GM12878 (cell line): ENCODE measurements around the gene SFXN5. TPM values are rescaled to one million over a fixed set of nuclear protein-coding genes. Genes with fewer than 3 reads are reported as not detected.
A peak's percentile ranks its signal among the peaks of the same experiment; 100 is the strongest.

Experiments
- ATAC-seq: fragments of 200-7000 bp; cut with Tn5 transposase; 3 replicates; pipeline ENCODE4 v1.9.1; 2020; ENCODE audit warnings: mild to moderate bottlenecking, moderate library complexity
- BruUV-seq: library from RNA; stranded (reverse); fragments of 400-500 nt; replicated peaks from 2 replicates; lab custom pipeline; 2021; lab: Mats Ljungman, UMichigan
- CTCF ChIA-PET: fragments of 300-600 bp; sonication (Branson Sonifier 250); formaldehyde crosslinking; extraction: SDS; loops from one replicate; lab custom pipeline; 2021; ENCODE audit warnings: inconsistent platforms; lab: Yijun Ruan, JAX
- POLR2A ChIA-PET: fragments of 350-600 bp; formaldehyde crosslinking; extraction: SDS; loops from one replicate; lab custom pipeline; 2021; ENCODE audit warnings: inconsistent platforms; lab: Charles Lee
- RAD21 ChIA-PET: fragments of 300-600 bp; sonication (Branson Sonifier 250); formaldehyde crosslinking; loops from one replicate; lab custom pipeline; 2023; ENCODE audit warnings: antibody characterized with exemption; ENCODE audit not compliant: unreplicated experiment; lab: Charles Lee
- SMC1A ChIA-PET: fragments of 300-600 bp; sonication (Branson Sonifier 250); formaldehyde crosslinking; loops from one replicate; lab custom pipeline; 2023; ENCODE audit not compliant: unreplicated experiment, uncharacterized antibody; lab: Charles Lee
- DNase-seq: peaks from one replicate; pipeline ENCODE4 v3.0.0-alpha.2; 2011; ENCODE audit warnings: low read depth, low spot score
- FAIRE-seq: peaks from 3 replicates; lab custom pipeline; 2011; peaks lifted over from hg19 to GRCh38; lab: Jason Lieb, UNC
- H2AFZ ChIP-seq: 2 replicates; pipeline ENCODE4 v1.6.0; 2011; ENCODE audit warnings: low read depth, low read length, control low read depth; ENCODE audit not compliant: control insufficient read depth
- H3K27ac ChIP-seq: 2 replicates; pipeline ENCODE4 v1.5.1; 2011; ENCODE audit warnings: control low read depth; ENCODE audit not compliant: control insufficient read depth, insufficient read depth
- H3K27me3 ChIP-seq, 2 experiments: replicated peaks in 1 of 2; 2 replicates each; pipeline versions ENCODE4 v1.6.0 to v1.6.1; 2011; ENCODE audit warnings: low read length in 1 of 2; ENCODE audit not compliant: control insufficient read depth in 2 of 2, insufficient read depth in 2 of 2
- H3K36me3 ChIP-seq, 2 experiments: 2 replicates each; pipeline ENCODE4 v1.5.1; 2011; ENCODE audit warnings: low read length in 1 of 2; ENCODE audit not compliant: control insufficient read depth in 2 of 2, insufficient read depth in 2 of 2
- H3K4me1 ChIP-seq: 2 replicates; pipeline ENCODE4 v1.6.1; 2011; ENCODE audit warnings: mild to moderate bottlenecking, low read length, moderate library complexity, mixed read lengths; ENCODE audit not compliant: control insufficient read depth, insufficient read depth
- H3K4me2 ChIP-seq: 2 replicates; pipeline ENCODE4 v1.6.0; 2011; ENCODE audit warnings: control low read depth; ENCODE audit not compliant: control insufficient read depth, insufficient read depth
- H3K4me3 ChIP-seq: fragments of 200-600 bp; sonication (generic); 2 replicates; pipeline ENCODE4 v1.5.1; 2016
- H3K79me2 ChIP-seq: 2 replicates; pipeline ENCODE4 v1.6.0; 2011; ENCODE audit warnings: low read length; ENCODE audit not compliant: control insufficient read depth, insufficient read depth
- H3K9ac ChIP-seq: 2 replicates; pipeline ENCODE4 v1.8.0; 2011; ENCODE audit warnings: low read length, control low read depth, mixed read lengths; ENCODE audit not compliant: control insufficient read depth, insufficient read depth
- H3K9me3 ChIP-seq: replicated peaks from 3 replicates; pipeline ENCODE4 v1.5.1; 2011; ENCODE audit warnings: mild to moderate bottlenecking, low read length; ENCODE audit not compliant: control insufficient read depth, insufficient read depth
- H4K20me1 ChIP-seq: 2 replicates; pipeline ENCODE4 v1.6.0; 2011; ENCODE audit not compliant: control insufficient read depth, insufficient read depth
- ASH2L ChIP-seq: fragments of 300-600, 200-600 bp; sonication (generic); IDR thresholded peaks from 2 replicates; pipeline ENCODE4 v1.6.1; 2017; ENCODE audit warnings: low read depth, mild to moderate bottlenecking, borderline replicate concordance
- ATF7 ChIP-seq: fragments of 450-650 bp; IDR thresholded peaks from 2 replicates; pipeline ENCODE4 v1.6.1; 2016; ENCODE audit warnings: low read depth, mild to moderate bottlenecking
- BCL11A ChIP-seq: IDR thresholded peaks from 2 replicates; pipeline ENCODE4 v1.6.1; 2011; ENCODE audit warnings: low read depth, low read length
- CHD2 ChIP-seq: IDR thresholded peaks from 2 replicates; pipeline ENCODE4 v1.6.1; 2011; ENCODE audit warnings: low read depth, low read length, improper control_type of control experiment, borderline replicate concordance
- CUX1 ChIP-seq: IDR thresholded peaks from 2 replicates; pipeline ENCODE4 v1.6.1; 2012; ENCODE audit warnings: improper control_type of control experiment, low read depth, low read length; ENCODE audit not compliant: insufficient replicate concordance
- GABPA ChIP-seq: IDR thresholded peaks from 2 replicates; pipeline ENCODE4 v1.6.1; 2014; ENCODE audit warnings: antibody characterized with exemption, low read depth, mild to moderate bottlenecking, inconsistent platforms
- HDAC6 ChIP-seq: fragments of 200-600 bp; sonication (generic); IDR thresholded peaks from one replicate; pipeline ENCODE4 v1.8.0; 2017; ENCODE audit warnings: antibody characterized with exemption; ENCODE audit not compliant: unreplicated experiment
- HDGF ChIP-seq: fragments of 450-650 bp; IDR thresholded peaks from 2 replicates; pipeline ENCODE4 v1.6.1; 2016; ENCODE audit warnings: antibody characterized with exemption
- IRF5 ChIP-seq: fragments of 450-650 bp; IDR thresholded peaks from 2 replicates; pipeline ENCODE4 v1.6.1; 2017; ENCODE audit warnings: borderline replicate concordance
- SUPT20H ChIP-seq: IDR thresholded peaks from 2 replicates; pipeline ENCODE4 v1.6.1; 2011; ENCODE audit warnings: low read depth, mild to moderate bottlenecking, low read length, moderate library complexity, borderline replicate concordance; ENCODE audit not compliant: control insufficient read depth
- ZNF217 ChIP-seq: fragments of 450-650 bp; IDR thresholded peaks from 2 replicates; pipeline ENCODE4 v1.6.1; 2017; ENCODE audit warnings: antibody characterized with exemption, mild to moderate bottlenecking
- ZNF622 ChIP-seq: fragments of 450-650 bp; IDR thresholded peaks from 2 replicates; pipeline ENCODE4 v1.6.1; 2017; ENCODE audit warnings: mild to moderate bottlenecking, inconsistent platforms
- WGBS: methylation state at CpG from one replicate; pipeline ENCODE4 v1.1.6; 2016; ENCODE audit warnings: low lambda C conversion rate; ENCODE audit not compliant: insufficient replicate concordance, insufficient coverage; ENCODE audit errors: missing lambda C conversion rate; 5-methylcytosine and 5-hydroxymethylcytosine counted together
- in situ Hi-C: fragments of 300-500 bp; cut with MboI; formaldehyde crosslinking; loops from 9 replicates; pipeline ENCODE4 v1.14.3; 2018; ENCODE audit warnings: mixed read lengths
- intact Hi-C: fragments of 100-400 bp; cut with micrococcal nuclease; formaldehyde crosslinking; loops from one replicate; pipeline ENCODE4 v1.14.2; 2022; ENCODE audit not compliant: unreplicated experiment
- polyA plus RNA-seq, 11 experiments: library from polyadenylated mRNA; depleted of rRNA in 4 of 11; unstranded in 6 of 11; stranded (reverse) in 5 of 11; fragments of >200 nt; fragmentation: Nextera tagmentation in 4 of 11; fragmentation: Illumina TruSeq in 1 of 11; extraction: Ambion mirVana in 4 of 11; extraction: Trizol in 1 of 11; gene quantifications; 1 replicate in 1 of 11; 2 replicates in 10 of 11; pipeline versions ENCODE4 v1.2.1 to v1.2.3, GENCODE V29; 2011 to 2016; ENCODE audit warnings: inconsistent platforms in 2 of 11, missing spikeins in 2 of 11, low read depth in 1 of 11
- total RNA-seq, 4 experiments: library from RNA; depleted of rRNA in 3 of 4; stranded (reverse); fragments of >200 nt in 3 of 4; fragmentation: Illumina TruSeq in 1 of 4; extraction: Trizol in 1 of 4; gene quantifications; 2 replicates each; pipeline versions ENCODE4 v1.2.1 to v1.2.3, GENCODE V29; 2013 to 2021
- TF ChIP-seq, protein P1 (sequence below): fragments of 450-650 bp; conservative IDR thresholded peaks from 2 replicates; pipeline ENCODE4 v1.6.1; 2017; ENCODE audit warnings: mild to moderate bottlenecking, moderate library complexity

The SFXN5 gene
- total and polyA plus RNA-seq, 10 of the 15 experiments (the other 5 are each of a cell fraction or from before 2014, with no cell fraction given), result 3.3 to 15.9 (median 11.2) TPM

GRCh38 chr2:72931280-72931910 is 140.1 kb downstream of the SFXN5 start:
- in situ Hi-C loops, result no loop called here
- Histone ChIP-seq H3K36me3 (no peaks in the 10 kb centered on the region), H2AFZ (no peak overlapping the region), H4K20me1 (no peaks in the 10 kb centered on the region; the same call in 1 of the 2 replicates), H3K9ac (no peak overlapping the region), H3K4me3 (no peak overlapping the region), H3K79me2 (no peaks in the 10 kb centered on the region), H3K9me3 (no peaks in the 10 kb centered on the region), H3K4me1 (no peaks in the 10 kb centered on the region; the same call in 1 of the 2 replicates), H3K4me2 (no peak overlapping the region), H3K27me3 (peaks cover 0 to 5% of the 10 kb centered on the region in 2 experiments), H3K27ac (no peak overlapping the region)
- no peak for DNase-seq
- intact Hi-C loops, result no loop called here
- POLR2A ChIA-PET, result no interaction called here
- no TSS peak for BruUV-seq
- FAIRE-seq, result no peak
- WGBS, result 16% methylated on average over 14 of the region's 14 CpGs
- SMC1A ChIA-PET, result no interaction called here
- peak; percentile 43 for ATAC-seq
- CTCF ChIA-PET, result interaction anchor here (8.0 kb wide), 1 partner anchor 38 kb away, joined by 117 read pairs; no protein-coding TSS in a partner anchor
- RAD21 ChIA-PET, result no interaction called here
- TF ChIP-seq HDAC6 (no peak), BCL11A (no peak), SUPT20H (no peak), GABPA (no peak), HDGF (no peak), ZNF217 (no peak), ASH2L (no peak), CUX1 (no peak), ATF7 (no peak), ZNF622 (no peak), IRF5 (no peak), CHD2 (no peak)
- TF ChIP-seq, protein P1, sequence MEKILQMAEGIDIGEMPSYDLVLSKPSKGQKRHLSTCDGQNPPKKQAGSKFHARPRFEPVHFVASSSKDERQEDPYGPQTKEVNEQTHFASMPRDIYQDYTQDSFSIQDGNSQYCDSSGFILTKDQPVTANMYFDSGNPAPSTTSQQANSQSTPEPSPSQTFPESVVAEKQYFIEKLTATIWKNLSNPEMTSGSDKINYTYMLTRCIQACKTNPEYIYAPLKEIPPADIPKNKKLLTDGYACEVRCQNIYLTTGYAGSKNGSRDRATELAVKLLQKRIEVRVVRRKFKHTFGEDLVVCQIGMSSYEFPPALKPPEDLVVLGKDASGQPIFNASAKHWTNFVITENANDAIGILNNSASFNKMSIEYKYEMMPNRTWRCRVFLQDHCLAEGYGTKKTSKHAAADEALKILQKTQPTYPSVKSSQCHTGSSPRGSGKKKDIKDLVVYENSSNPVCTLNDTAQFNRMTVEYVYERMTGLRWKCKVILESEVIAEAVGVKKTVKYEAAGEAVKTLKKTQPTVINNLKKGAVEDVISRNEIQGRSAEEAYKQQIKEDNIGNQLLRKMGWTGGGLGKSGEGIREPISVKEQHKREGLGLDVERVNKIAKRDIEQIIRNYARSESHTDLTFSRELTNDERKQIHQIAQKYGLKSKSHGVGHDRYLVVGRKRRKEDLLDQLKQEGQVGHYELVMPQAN, result no peak
